Activated naive CD8-positive, alpha-beta T cell treated with anti-CD3 and anti-CD28 coated beads, Interleukin-2, amount 50 U/mL, for 24 hours (primary cell): Measurements from ENCODE around the gene LMAN1.
A peak's percentile ranks its signal among the peaks of the same experiment; 100 is the strongest.

Experiments
- ATAC-seq: fragments of 150-1000 bp; cut with Tn5 transposase; one replicate; pipeline ENCODE4 v1.10.0; 2021
- DNase-seq: peaks from one replicate; pipeline ENCODE4 v3.0.0; 2021
- H3K27ac Mint-ChIP-seq: one replicate; pipeline ENCODE4 v1.8.0; 2021; ENCODE audit warnings: mild to moderate bottlenecking, mixed read lengths
- H3K27me3 Mint-ChIP-seq: one replicate; pipeline ENCODE4 v1.8.0; 2021; ENCODE audit warnings: mixed read lengths
- H3K36me3 Mint-ChIP-seq: one replicate; pipeline ENCODE4 v1.8.0; 2021; ENCODE audit warnings: low read depth, mixed read lengths
- H3K4me1 Mint-ChIP-seq: one replicate; pipeline ENCODE4 v1.8.0; 2021; ENCODE audit warnings: mixed read lengths
- H3K4me3 Mint-ChIP-seq: one replicate; pipeline ENCODE4 v1.8.0; 2021; ENCODE audit warnings: mild to moderate bottlenecking, moderate library complexity, mixed read lengths
- H3K9me3 Mint-ChIP-seq: one replicate; pipeline ENCODE4 v1.8.0; 2021; ENCODE audit warnings: mixed read lengths

Gene LMAN1

GRCh38 chr18:59358712-59359575 is at the start of gene LMAN1:
LMAN1 (minus strand) TSS chr18:59359265; CDS start chr18:59359244, 21 bp downstream.
- Mint-ChIP-seq H3K27ac (peak within 1 kb of the TSS; percentile 100), H3K36me3 (peaks cover 30% of the 10 kb centered on the region), H3K27me3 (no peaks in the 10 kb centered on the region), H3K4me3 (peak within 1 kb of the TSS; percentile 100), H3K4me1 (peaks cover 30% of the 10 kb centered on the region), H3K9me3 (no peaks in the 10 kb centered on the region)
- DNase-seq (peak; percentile 97), ATAC-seq (peak; percentile 94)

DNA sequence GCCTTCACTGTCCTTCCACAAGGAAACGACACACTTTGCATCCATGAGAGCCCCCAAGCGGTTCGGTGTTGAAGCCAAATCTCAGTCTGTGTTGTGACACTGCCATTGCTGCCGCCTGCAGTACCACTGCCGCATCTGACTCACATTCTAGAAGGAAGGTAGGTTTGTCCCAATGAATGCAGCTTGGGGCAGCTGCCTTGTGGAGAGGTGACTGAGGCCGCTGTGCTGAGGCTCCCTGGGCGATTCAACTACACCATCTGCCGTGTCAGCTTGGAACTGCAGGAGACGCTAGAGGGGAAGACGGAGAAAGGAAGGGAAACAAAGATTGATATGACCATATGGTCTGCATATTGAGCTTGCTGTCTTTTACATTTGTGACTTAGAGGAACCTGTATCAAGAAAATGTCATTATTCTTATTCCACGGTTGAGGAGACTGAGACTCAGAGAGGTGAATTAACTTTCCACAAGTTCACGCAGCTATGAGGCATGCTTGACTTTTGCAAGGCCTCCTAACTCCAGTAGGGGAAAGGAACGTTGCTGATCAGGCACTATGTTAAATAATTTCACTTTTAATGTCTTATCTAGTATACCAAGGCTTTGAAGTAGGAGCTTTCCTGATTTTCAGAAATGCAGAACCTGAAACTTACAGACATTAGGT is 43.5 kb upstream of the LMAN1 start:
- peak; percentile 100 for ATAC-seq
- Mint-ChIP-seq H3K27me3 (peaks cover 5% of the 10 kb centered on the region), H3K27ac (no peak overlapping the region), H3K4me3 (no peak overlapping the region), H3K9me3 (no peaks in the 10 kb centered on the region), H3K4me1 (peaks cover 3% of the 10 kb centered on the region), H3K36me3 (no peaks in the 10 kb centered on the region)
- peak; percentile 75 for DNase-seq

- no peak overlapping the region for H3K4me3 Mint-ChIP-seq
- no peaks in the 10 kb centered on the region for H3K9me3 Mint-ChIP-seq
- H3K4me1 Mint-ChIP-seq = peaks cover 8% of the 10 kb centered on the region
- DNase-seq = no peak
- H3K27ac Mint-ChIP-seq = no peak overlapping the region
- peaks cover 15% of the 10 kb centered on the region for H3K27me3 Mint-ChIP-seq
- no peaks in the 10 kb centered on the region for H3K36me3 Mint-ChIP-seq
- no peak for ATAC-seq
Measured at GRCh38 chr18:59400407-59400806, 41.3 kb upstream of the LMAN1 start.

- peak; percentile 36 for ATAC-seq
- H3K4me3 Mint-ChIP-seq = no peak overlapping the region
- no peaks in the 10 kb centered on the region for H3K36me3 Mint-ChIP-seq
- no peaks in the 10 kb centered on the region for H3K9me3 Mint-ChIP-seq
- peaks cover 30% of the 10 kb centered on the region for H3K27me3 Mint-ChIP-seq
- peaks cover 8% of the 10 kb centered on the region for H3K4me1 Mint-ChIP-seq
- no peak for DNase-seq
- H3K27ac Mint-ChIP-seq = no peak overlapping the region
Measured at GRCh38 chr18:59395226-59396175, 36.4 kb upstream of the LMAN1 start.

DNA sequence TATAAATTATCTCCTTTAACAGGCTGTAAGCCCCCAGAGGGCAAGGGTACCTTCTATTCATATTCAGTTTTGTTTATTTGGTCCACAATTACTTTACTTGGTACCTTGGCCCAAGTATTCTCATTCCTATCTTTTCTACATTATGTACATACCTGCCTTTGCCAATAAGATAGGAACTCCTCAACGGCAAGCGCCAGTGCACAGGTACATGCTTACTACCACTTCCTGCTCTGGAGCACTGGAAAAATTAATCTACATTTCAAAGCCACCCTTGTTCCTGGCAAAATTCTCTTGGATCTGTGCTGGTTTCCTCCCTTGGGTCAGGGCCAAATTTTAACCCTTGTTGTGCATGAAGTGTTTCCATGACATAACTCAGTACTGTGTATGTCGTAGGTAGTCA is 34.3 kb upstream of the LMAN1 start:
- Mint-ChIP-seq H3K36me3 (no peaks in the 10 kb centered on the region), H3K27ac (no peak overlapping the region), H3K4me3 (no peak overlapping the region), H3K4me1 (peaks cover 8% of the 10 kb centered on the region), H3K27me3 (peaks cover 30% of the 10 kb centered on the region), H3K9me3 (no peaks in the 10 kb centered on the region)
- ATAC-seq (no peak), DNase-seq (no peak)

- H3K27me3 Mint-ChIP-seq = peaks cover 11% of the 10 kb centered on the region
- no peak overlapping the region for H3K4me3 Mint-ChIP-seq
- DNase-seq (no peak), ATAC-seq (no peak)
- H3K4me1 Mint-ChIP-seq = no peaks in the 10 kb centered on the region
- H3K9me3 Mint-ChIP-seq = no peaks in the 10 kb centered on the region
- H3K36me3 Mint-ChIP-seq = no peaks in the 10 kb centered on the region
- no peak overlapping the region for H3K27ac Mint-ChIP-seq
Measured at GRCh38 chr18:59388817-59389216, 29.8 kb upstream of the LMAN1 start.

DNA sequence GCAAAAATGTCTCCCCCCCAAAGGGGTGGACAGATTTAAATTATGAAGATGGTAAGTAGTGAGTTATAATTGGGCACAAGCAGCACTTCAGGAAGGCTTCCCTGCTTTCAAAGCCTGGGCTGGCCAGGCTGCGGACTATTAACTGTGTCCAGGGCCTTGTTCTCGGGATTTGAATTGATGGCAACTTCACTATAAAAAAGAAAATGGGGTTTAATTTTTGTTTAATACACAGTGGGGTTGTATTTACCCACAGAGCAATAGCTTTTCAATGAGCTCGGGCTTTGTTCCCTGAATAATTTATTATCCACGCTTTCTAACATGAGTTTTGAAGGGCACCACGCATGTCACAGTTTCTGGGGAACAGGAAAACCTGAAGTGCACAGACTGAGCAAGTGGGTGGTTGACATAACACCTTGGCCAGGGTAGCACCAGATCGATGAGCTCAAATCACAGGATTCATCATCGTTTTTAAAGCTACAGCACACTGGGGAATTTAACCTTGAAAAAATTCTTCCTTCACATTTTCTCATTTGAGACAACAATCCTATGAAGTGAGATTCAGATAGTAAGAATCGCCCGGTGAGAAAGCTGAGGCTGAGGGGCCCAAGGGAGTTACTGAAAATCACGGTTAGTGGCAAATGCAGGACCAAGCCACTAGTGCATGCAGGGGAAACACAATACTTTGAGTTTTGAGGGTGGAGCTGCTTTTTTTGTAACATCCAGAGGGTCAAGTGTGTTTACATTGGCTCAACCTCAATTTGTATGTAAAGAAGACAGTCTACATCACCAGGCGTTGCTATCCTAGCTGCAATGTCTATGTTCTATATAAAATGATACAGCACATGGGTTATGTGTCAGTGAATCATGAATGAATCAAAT is 28.9 kb upstream of the LMAN1 start:
- H3K4me3 Mint-ChIP-seq = no peak overlapping the region
- no peak for DNase-seq
- peaks cover 6% of the 10 kb centered on the region for H3K27me3 Mint-ChIP-seq
- H3K36me3 Mint-ChIP-seq = no peaks in the 10 kb centered on the region
- no peak for ATAC-seq
- H3K27ac Mint-ChIP-seq = no peak overlapping the region
- no peaks in the 10 kb centered on the region for H3K4me1 Mint-ChIP-seq
- H3K9me3 Mint-ChIP-seq = no peaks in the 10 kb centered on the region

DNA sequence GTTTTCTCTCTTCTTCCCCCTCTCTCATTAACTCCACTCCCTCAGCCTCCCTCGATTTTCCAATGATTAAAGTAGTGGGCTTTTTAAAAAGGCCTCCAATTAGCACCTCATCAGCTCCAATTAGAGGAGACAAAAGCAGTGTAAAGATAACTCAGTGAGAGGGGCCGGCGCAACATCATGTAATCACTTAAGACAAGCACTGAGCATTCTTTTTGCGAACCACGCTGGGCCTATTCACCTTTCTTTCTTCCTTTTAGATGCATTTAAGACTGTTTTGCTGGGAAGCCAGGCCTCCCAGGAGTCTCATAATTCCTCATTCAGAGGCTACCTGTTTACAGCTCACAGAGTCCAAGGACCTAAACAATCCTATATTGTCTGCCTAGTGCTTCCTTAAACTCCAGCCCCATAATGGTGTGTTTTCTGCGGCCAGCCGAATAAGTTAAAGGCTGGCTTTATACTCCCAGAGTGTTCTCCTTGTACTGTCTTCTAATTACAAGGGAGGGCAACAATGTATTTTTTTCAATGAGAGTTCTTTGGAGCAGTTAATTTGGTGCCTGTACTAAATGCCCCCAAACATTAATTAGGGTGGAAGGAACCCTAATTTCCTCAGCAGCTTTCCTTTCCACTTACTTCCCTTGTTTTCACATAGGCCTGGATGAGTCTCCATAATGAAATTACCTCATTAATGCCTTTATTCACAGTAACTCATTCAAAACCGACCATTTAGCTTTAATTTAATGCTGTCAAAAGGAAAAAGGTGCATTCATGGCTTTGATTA is 28.0 kb upstream of the LMAN1 start:
- H3K9me3 Mint-ChIP-seq = no peaks in the 10 kb centered on the region

DNA sequence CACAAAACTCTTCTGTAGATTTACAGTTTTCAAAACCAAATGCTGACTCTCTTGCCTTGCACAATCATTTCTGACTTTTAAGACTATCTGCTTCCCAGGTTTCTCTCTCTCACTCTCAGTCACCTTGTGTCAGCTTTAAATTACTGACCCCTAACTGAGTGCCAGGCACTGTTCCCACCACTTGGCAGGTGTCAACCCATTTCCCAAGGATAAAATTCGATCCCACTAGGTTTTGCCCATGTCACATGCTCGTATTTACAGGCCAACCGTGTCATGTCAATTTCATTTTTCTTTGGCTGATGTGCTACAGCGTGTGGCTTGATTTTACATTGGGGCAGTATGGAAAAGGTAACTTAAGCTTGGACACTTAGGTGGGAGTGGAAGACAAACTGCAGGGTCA is 26.1 kb upstream of the LMAN1 start:
- Mint-ChIP-seq H3K4me3 (no peak overlapping the region), H3K36me3 (no peaks in the 10 kb centered on the region), H3K27ac (no peak overlapping the region), H3K4me1 (peaks cover 10% of the 10 kb centered on the region), H3K27me3 (peaks cover 8% of the 10 kb centered on the region), H3K9me3 (no peaks in the 10 kb centered on the region)
- ATAC-seq (no peak), DNase-seq (no peak)

More for the DNA sequence above, 28.0 kb upstream of the LMAN1 start:
- Mint-ChIP-seq H3K27me3 (peaks cover 4% of the 10 kb centered on the region), H3K36me3 (no peaks in the 10 kb centered on the region), H3K4me3 (no peak overlapping the region), H3K4me1 (no peaks in the 10 kb centered on the region), H3K27ac (no peak overlapping the region)
- DNase-seq = no peak
- ATAC-seq = no peak

GRCh38 chr18:59383851-59384250 is 24.8 kb upstream of the LMAN1 start:
- ATAC-seq = no peak
- Mint-ChIP-seq H3K4me3 (no peak overlapping the region), H3K36me3 (no peaks in the 10 kb centered on the region), H3K4me1 (peaks cover 21% of the 10 kb centered on the region), H3K27ac (no peak overlapping the region), H3K9me3 (no peaks in the 10 kb centered on the region), H3K27me3 (peaks cover 17% of the 10 kb centered on the region)
- no peak for DNase-seq

- no peaks in the 10 kb centered on the region for H3K9me3 Mint-ChIP-seq
Measured at GRCh38 chr18:59382383-59382782, 23.3 kb upstream of the LMAN1 start.

GRCh38 chr18:59381949-59382348 is 22.9 kb upstream of the LMAN1 start:
- Mint-ChIP-seq H3K27ac (no peak overlapping the region), H3K9me3 (no peaks in the 10 kb centered on the region), H3K36me3 (no peaks in the 10 kb centered on the region), H3K4me1 (peaks cover 40% of the 10 kb centered on the region), H3K4me3 (no peak overlapping the region), H3K27me3 (peaks cover 17% of the 10 kb centered on the region)
- no peak for DNase-seq
- ATAC-seq = no peak

More at GRCh38 chr18:59382383-59382782, 23.3 kb upstream of the LMAN1 start:
- H3K36me3 Mint-ChIP-seq = no peaks in the 10 kb centered on the region
- peaks cover 36% of the 10 kb centered on the region for H3K4me1 Mint-ChIP-seq
- DNase-seq (no peak), ATAC-seq (no peak)
- no peak overlapping the region for H3K27ac Mint-ChIP-seq
- no peak overlapping the region for H3K4me3 Mint-ChIP-seq
- peaks cover 17% of the 10 kb centered on the region for H3K27me3 Mint-ChIP-seq

DNA sequence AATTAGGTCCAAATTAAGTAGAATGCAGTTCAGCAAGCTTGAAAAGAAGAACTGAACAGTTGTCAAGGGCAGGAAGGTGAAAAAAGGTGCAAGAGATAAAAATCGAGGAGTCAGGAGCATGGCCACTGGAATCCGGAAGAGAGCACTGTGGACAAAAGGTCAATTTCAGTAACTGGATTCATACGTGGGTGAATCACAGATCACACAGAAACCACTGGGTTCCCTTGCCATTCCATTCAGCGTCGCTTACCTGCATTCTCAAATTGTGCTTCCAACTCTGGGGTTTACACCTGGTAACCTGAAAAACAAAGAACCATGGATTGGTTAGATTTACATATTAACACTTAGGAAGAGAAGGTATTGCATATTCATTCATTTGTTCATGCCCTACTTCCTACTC is 21.6 kb upstream of the LMAN1 start:
- Mint-ChIP-seq H3K4me3 (no peak overlapping the region), H3K36me3 (no peaks in the 10 kb centered on the region), H3K9me3 (no peaks in the 10 kb centered on the region), H3K4me1 (peaks cover 43% of the 10 kb centered on the region), H3K27me3 (peaks cover 20% of the 10 kb centered on the region), H3K27ac (no peak overlapping the region)
- DNase-seq (no peak), ATAC-seq (no peak)
